Kidney capillary endothelial cell (primary cell): ENCODE results near the gene DPH5.

Experiments
- DNase-seq: peaks from one replicate; pipeline ENCODE4 v3.0.0-alpha.2; 2018; ENCODE audit warnings: low spot score

The DPH5 gene

GRCh38 chr1:100941580-100942216 is 83.9 kb downstream of the DPH5 start:
- DNase-seq, result no peak

GRCh38 chr1:100941098-100941527 is 84.5 kb downstream of the DPH5 start:
- no peak for DNase-seq
